GM19468 (cell line): ENCODE results near the gene SNCB.

Source experiments
- ATAC-seq: cut with Tn5 transposase; IDR thresholded peaks from one replicate; pipeline ENCODE4 v1.9.1; 2021; ENCODE audit warnings: mild to moderate bottlenecking, moderate library complexity, moderate number of reproducible peaks; ENCODE audit not compliant: unreplicated experiment; ENCODE audit errors: extremely low read depth

The SNCB gene

GRCh38 chr5:176646049-176646706, 15.8 kb upstream of the SNCB start:
- ATAC-seq, result no peak

- no peak for ATAC-seq
Observed at GRCh38 chr5:176644878-176645670, 14.7 kb upstream of the SNCB start.

- no peak for ATAC-seq
Observed at GRCh38 chr5:176644294-176644693, 14.0 kb upstream of the SNCB start.

- no peak for ATAC-seq
Observed at GRCh38 chr5:176643491-176644219, 13.3 kb upstream of the SNCB start.

- no peak for ATAC-seq
Observed at GRCh38 chr5:176642675-176643490, 12.5 kb upstream of the SNCB start.

GRCh38 chr5:176640616-176641015, 10.3 kb upstream of the SNCB start:
- ATAC-seq, result no peak

GRCh38 chr5:176639981-176640380, 9.6 kb upstream of the SNCB start:
- no peak for ATAC-seq

- no peak for ATAC-seq
Observed at GRCh38 chr5:176639208-176639607, 8.9 kb upstream of the SNCB start.

- no peak for ATAC-seq
Observed at GRCh38 chr5:176638437-176638836, 8.1 kb upstream of the SNCB start.

GRCh38 chr5:176637556-176637955, 7.2 kb upstream of the SNCB start:
- ATAC-seq, result no peak

GRCh38 chr5:176636426-176636825, 6.1 kb upstream of the SNCB start:
- ATAC-seq, result no peak

GRCh38 chr5:176633598-176633997, 3.3 kb upstream of the SNCB start:
- ATAC-seq, result no peak

GRCh38 chr5:176632745-176633144, 2.4 kb upstream of the SNCB start:
- ATAC-seq, result no peak

- no peak for ATAC-seq
Observed at GRCh38 chr5:176631383-176632200, 1.3 kb upstream of the SNCB start.

GRCh38 chr5:176630681-176631222, 418 bp upstream of the SNCB start:
- ATAC-seq, result no peak

GRCh38 chr5:176629317-176629852, 949 bp downstream of the SNCB start:
- no peak for ATAC-seq

- no peak for ATAC-seq
Observed at GRCh38 chr5:176628406-176629228, 1.7 kb downstream of the SNCB start.

- ATAC-seq, result no peak
Observed at GRCh38 chr5:176627582-176627981, 2.8 kb downstream of the SNCB start.
